ENCODE measurements around the gene PGAP3.
"Not testable (repeated sequence)": the region's sequence is repeated elsewhere in the genome, so short reads cannot be mapped to it uniquely, and the experiment has no call there.

PGAP3 gene

DNA sequence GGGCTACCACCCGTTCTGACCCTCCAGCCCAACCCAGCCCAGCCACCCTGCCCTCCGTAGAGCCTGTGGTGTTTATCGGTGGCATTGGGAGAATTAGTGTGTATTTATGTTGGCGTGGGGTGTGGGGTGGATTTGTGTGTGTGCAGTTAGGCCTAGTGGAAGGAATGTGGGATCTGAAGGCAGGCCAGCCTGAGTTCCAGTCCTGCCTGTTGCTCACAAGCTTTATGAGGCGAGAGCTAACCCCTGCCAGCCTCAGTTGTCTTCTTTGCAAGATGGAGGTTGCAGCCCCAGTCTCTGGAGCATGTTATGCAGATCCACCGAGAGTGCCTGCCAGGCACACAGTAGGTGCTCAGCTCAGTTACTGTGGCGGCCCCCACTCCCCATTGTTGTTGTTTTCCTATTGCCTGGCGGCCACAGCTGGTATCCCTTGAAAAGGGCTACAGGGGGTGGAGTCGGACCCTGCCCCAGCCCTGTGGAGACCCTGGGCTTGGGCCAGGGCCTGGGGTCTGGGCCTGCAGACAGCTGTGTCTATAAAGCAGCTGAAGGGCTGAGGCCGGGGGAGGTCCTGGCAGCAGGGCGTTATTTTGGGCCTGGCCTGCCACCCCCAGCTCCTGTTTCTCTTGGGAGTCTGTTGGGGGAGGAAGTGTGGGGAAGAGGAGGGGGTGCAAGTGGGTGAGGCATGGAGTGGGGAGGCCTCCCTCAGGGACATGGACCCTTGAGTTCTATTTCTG lies 17.1 kb upstream of the PGAP3 start:
- ATAC-seq = no peak
- Mint-ChIP-seq H3K4me1 (peaks cover 35% of the 10 kb centered on the region), H3K4me3 (no peak overlapping the region)

DNA sequence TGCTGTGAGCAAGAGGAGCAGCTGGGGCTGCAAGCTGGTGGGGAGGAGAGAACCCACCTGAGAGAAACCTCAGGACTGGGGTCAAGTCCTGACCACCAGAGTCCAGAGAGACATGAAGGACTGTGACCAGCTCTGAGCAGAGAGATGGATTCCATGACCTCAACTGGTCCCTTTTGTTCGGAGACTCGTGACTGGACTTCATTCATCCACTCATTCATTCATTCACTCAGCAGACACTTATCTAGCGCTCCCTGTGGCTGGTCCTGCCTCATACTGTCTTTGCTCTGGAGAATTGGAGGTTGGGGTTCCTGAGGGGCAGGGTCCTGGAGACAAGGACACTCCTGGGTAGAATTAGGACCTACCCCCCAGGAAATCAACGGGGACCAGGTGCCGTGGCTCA lies 16.1 kb upstream of the PGAP3 start:
- no peak for DNase-seq
- no peak overlapping the region for H3K27ac Mint-ChIP-seq

More for the DNA sequence above, 17.1 kb upstream of the PGAP3 start:
- DNase-seq = no peak
- no peaks in the 10 kb centered on the region for H3K9me3 Mint-ChIP-seq
- peaks cover 35% of the 10 kb centered on the region for H3K27me3 Mint-ChIP-seq
- H3K27ac Mint-ChIP-seq = no peak overlapping the region

DNA sequence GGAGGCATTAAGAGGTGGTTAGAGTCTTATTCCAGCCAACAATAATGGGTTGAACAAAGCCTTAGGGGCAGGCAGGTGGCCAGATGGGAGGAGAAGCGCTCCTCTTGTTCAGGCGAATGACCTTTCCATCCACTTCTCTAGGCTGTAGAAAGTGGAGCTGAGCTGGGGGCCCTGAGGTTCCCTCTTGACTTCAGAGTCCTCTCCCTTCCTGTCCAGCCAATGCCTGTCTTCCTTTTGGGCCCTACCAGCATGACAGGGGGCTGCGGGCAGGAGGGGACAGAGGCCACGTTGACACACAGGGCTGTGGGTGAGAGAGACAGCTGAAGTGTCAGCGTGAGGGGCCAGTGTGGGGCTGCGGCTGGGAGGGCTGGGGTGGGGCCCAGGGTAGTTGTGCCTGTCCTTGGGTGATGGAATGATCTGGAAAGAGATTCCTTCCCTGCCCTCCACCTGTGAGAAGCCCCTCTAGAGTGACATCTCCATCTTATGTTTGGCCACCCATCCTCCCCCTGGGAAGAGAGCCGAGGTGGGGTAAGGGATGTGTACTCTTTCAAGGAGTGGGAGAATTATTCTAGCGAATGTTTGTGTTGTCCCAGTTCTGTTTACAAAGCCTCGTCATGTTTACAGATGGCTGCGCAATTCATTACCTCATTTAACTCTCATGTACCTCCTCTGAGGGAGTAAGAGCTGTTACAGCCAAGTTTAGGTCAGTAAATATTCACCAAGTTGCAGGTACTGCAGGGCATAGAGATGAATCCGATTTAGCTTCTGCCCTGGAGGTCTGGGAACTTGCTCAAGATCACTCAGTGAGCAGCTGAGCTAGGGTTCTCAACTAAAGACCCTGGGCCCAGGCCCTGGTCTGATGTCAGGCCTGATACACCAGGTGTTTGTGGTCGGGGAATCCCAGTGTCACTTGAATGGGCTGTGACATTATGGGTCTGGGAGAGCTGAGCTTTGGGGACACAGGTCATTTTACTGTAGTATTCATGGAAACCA lies 15.3 kb upstream of the PGAP3 start:
- H3K4me1 Mint-ChIP-seq = peaks cover 42% of the 10 kb centered on the region
- ATAC-seq (peak; percentile 71), DNase-seq (no peak)
- peaks cover 53% of the 10 kb centered on the region for H3K27me3 Mint-ChIP-seq
- no peaks in the 10 kb centered on the region for H3K9me3 Mint-ChIP-seq
- H3K4me3 Mint-ChIP-seq = no peak overlapping the region
- H3K27ac Mint-ChIP-seq = no peak overlapping the region

More for the DNA sequence above, 16.1 kb upstream of the PGAP3 start:
- Mint-ChIP-seq H3K4me3 (no peak overlapping the region), H3K27me3 (peaks cover 46% of the 10 kb centered on the region), H3K9me3 (no peaks in the 10 kb centered on the region), H3K4me1 (peaks cover 42% of the 10 kb centered on the region)
- no peak for ATAC-seq

DNA sequence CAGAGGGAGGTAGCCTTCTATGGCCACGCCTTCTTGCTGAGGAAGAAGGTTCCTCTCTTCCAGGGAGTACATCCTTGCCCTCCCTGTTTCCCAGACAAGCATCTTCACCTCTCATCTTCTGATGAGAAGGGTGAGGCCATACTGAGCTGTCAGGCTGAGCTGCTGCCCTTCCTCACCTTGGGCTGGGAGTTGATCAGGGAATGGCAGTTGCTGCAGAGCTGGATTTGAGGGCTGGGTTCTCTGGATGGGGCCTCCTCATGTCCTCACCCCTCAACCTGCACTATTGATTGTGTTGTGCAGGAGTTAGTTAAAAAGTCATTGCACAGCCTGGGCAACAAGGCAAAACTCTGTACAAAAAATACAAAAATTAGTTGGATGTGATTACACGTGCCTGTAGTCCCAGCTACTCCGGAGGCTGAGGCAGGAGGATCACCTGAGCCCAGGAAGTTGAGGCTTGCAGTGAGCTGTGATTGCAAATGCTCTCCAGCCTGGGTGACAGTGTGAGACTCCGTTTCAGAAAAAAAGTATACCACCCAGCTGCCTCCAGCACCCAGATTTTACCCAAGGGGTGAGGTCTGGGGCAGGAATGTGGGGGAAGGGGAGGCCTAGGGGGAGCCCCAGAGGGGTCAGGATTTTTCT lies 14.0 kb upstream of the PGAP3 start:
- ATAC-seq (no peak), DNase-seq (no peak)
- Mint-ChIP-seq H3K27me3 (peaks cover 55% of the 10 kb centered on the region), H3K4me1 (peaks cover 34% of the 10 kb centered on the region), H3K4me3 (no peak overlapping the region), H3K27ac (no peak overlapping the region), H3K9me3 (no peaks in the 10 kb centered on the region)

DNA sequence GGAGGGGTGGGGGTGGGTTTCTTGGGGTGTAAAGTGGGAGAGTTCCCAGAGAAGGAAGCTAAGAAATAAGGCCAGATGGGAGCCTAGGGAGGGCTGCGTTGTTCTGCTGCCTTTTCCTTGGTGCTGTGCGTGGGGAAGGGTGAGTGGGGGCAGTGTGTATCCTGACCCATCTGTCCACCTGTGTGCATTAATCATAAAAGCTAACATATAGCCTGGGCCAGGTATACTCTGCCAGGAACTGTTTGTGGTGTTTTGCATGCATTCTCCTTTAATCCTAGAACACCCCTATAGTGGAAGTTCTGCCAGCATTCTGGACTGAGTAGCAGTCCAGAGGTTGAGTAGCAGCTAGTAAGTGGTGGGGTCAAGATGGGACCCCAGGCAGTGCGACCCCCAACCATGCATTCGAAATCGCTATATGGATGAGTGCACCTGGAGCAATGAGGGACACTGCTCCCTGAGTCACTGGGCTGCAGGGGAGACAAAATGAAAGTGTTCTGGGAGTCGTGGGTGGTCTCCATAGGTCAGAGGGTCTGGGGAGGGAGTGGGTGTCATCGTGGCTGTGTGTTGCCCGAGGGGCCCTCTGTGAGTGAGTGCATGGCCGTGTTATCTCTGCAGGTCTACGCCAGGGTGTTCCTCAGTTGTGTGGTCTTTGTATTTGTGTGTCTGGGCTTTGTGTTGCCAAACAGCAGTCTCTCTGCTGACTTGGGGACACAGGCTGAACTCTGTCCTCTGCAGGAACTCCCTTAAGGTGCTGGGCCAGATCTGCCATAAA lies 13.3 kb upstream of the PGAP3 start:
- H3K9me3 Mint-ChIP-seq = no peaks in the 10 kb centered on the region
- no peak overlapping the region for H3K4me3 Mint-ChIP-seq
- ATAC-seq (no peak), DNase-seq (no peak)
- H3K4me1 Mint-ChIP-seq = peaks cover 27% of the 10 kb centered on the region
- no peak overlapping the region for H3K27ac Mint-ChIP-seq
- H3K27me3 Mint-ChIP-seq = peaks cover 55% of the 10 kb centered on the region

DNA sequence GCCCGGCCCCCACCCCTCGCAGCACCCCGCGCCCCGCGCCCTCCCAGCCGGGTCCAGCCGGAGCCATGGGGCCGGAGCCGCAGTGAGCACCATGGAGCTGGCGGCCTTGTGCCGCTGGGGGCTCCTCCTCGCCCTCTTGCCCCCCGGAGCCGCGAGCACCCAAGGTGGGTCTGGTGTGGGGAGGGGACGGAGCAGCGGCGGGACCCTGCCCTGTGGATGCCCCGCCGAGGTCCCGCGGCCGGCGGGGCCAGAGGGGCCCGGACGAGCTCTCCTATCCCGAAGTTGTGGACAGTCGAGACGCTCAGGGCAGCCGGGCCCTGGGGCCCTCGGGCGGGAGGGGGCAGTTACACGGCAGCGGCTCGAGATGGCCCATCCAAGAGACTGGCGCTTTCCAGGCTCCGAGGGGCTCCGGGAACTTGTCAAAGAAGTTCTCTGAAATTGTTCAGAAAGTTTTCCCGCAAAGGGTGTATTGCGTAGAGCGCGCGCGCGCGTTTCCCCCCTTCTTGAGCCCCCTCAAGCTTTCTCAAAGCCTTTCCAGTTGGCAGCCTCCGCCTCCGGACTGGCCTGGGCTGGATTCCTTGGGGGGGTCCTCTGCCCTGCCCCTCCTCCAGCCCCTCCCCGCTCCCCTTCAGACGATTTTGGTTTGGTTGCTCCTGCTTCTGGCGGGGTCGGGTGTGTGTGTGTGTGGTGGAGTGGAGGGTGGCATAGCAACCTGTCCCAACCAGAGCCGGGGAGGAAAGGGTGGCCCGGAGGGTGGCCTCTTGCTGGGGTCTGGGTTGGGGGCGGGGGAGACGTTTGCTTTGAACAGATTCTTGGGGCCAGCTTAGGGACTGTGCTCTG lies 12.5 kb upstream of the PGAP3 start:
- Mint-ChIP-seq H3K4me1 (peaks cover 27% of the 10 kb centered on the region), H3K27ac (no peak overlapping the region), H3K4me3 (no peak overlapping the region), H3K27me3 (peaks cover 55% of the 10 kb centered on the region), H3K9me3 (no peaks in the 10 kb centered on the region)
- no peak for DNase-seq
- peak; percentile 42 for ATAC-seq

DNA sequence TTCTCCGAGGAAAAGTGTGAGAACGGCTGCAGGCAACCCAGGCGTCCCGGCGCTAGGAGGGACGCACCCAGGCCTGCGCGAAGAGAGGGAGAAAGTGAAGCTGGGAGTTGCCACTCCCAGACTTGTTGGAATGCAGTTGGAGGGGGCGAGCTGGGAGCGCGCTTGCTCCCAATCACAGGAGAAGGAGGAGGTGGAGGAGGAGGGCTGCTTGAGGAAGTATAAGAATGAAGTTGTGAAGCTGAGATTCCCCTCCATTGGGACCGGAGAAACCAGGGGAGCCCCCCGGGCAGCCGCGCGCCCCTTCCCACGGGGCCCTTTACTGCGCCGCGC lies 11.9 kb upstream of the PGAP3 start, which contains the start of gene ERBB2:
Gene ERBB2, plus strand, starts transcription at position 247 of the 330 bp plus-strand sequence. CDS start 175 bp downstream, outside the sequence.
- DNase-seq = no peak
- Mint-ChIP-seq H3K27me3 (peaks cover 55% of the 10 kb centered on the region), H3K4me3 (peak within 1 kb of the TSS; percentile 48 to 49), H3K4me1 (peaks cover 27% of the 10 kb centered on the region), H3K9me3 (no peaks in the 10 kb centered on the region), H3K27ac (no peak within 1 kb of the TSS)
- ATAC-seq = no peak

DNA sequence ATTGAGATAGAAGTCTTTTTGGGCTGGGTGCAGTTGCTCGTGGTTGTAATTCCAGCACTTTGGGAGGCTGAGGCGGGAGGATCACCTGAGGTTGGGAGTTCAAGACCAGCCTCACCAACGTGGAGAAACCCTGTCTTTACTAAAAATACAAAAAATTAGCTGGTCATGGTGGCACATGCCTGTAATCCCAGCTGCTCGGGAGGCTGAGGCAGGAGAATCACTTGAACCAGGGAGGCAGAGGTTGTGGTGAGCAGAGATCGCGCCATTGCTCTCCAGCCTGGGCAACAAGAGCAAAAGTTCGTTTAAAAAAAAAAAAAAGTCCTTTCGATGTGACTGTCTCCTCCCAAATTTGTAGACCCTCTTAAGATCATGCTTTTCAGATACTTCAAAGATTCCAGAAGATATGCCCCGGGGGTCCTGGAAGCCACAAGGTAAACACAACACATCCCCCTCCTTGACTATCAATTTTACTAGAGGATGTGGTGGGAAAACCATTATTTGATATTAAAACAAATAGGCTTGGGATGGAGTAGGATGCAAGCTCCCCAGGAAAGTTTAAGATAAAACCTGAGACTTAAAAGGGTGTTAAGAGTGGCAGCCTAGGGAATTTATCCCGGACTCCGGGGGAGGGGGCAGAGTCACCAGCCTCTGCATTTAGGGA lies 11.4 kb upstream of the PGAP3 start:
- H3K4me3 Mint-ChIP-seq = peak overlapping the region; percentile 48 to 49
- H3K4me1 Mint-ChIP-seq = peaks cover 27% of the 10 kb centered on the region
- not testable (repeated sequence) for H3K27ac Mint-ChIP-seq, DNase-seq, ATAC-seq, H3K9me3 Mint-ChIP-seq
- peaks cover 55% of the 10 kb centered on the region for H3K27me3 Mint-ChIP-seq

DNA sequence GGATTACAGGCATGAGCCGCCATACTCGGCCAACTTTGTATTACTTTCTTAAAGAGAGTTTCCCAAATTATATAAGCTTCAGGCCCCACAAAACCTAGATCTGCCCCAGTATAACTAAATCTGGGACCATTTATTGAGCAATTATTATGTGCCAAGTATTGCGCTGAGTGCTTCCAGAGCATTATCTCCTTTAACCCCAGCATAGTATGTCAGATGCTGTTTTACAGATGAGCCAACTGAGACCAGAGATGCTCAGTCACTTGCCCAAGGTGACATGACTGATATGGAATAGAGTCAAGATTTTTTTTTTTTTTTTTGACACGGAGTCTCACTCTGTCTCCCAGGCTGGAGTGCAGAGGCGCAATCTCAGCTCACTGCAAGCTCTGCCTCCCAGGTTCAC lies 10.1 kb upstream of the PGAP3 start:
- Mint-ChIP-seq H3K27me3 (peaks cover 49% of the 10 kb centered on the region), H3K27ac (no peak overlapping the region), H3K4me3 (no peak overlapping the region), H3K4me1 (peaks cover 18% of the 10 kb centered on the region), H3K9me3 (no peaks in the 10 kb centered on the region)
- DNase-seq = no peak
- no peak for ATAC-seq

DNA sequence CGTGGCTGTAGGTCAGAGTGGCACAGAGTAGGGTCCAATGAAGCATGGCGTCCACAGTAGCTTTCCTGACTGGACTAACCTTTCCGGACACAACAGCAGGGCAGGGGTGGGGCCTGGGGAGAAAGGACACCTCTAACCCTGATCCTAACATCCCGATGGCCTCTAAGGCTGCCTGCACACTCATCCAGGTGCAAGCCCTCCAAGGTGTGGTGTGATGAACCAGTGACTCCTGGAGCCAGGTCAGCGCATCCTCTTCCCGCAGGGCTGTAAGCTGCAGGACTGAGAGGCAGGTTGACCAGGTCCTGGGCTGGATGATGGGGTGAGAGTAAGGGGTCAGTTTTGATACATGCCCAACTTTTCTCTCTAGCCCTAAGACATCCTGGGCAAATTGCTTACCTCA lies 8.9 kb upstream of the PGAP3 start:
- Mint-ChIP-seq H3K27me3 (peaks cover 37% of the 10 kb centered on the region), H3K4me1 (peaks cover 18% of the 10 kb centered on the region), H3K9me3 (no peaks in the 10 kb centered on the region), H3K27ac (no peak overlapping the region), H3K4me3 (no peak overlapping the region)
- ATAC-seq = no peak
- no peak for DNase-seq

DNA sequence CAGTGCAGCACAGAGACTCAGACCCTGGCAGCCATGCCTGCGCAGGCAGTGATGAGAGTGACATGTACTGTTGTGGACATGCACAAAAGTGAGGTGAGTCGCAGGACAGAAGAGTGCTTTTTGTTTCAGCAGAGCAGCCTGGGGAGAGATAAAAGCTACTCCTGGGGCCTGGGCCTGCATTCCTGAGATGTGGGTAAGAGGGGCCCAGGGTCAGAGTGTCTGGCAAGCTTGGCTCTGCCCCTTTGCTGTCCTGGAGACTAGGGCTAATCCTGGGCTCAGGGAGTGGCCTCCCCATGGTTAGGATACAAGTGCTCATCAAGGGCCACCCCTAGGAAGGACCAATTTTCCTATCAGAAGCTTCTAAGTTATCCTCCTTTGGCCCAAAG lies 7.2 kb upstream of the PGAP3 start:
- Mint-ChIP-seq H3K4me3 (no peak overlapping the region), H3K27ac (no peak overlapping the region), H3K27me3 (peaks cover 21% of the 10 kb centered on the region), H3K4me1 (peaks cover 8% of the 10 kb centered on the region), H3K9me3 (no peaks in the 10 kb centered on the region)
- DNase-seq = no peak
- ATAC-seq = no peak

DNA sequence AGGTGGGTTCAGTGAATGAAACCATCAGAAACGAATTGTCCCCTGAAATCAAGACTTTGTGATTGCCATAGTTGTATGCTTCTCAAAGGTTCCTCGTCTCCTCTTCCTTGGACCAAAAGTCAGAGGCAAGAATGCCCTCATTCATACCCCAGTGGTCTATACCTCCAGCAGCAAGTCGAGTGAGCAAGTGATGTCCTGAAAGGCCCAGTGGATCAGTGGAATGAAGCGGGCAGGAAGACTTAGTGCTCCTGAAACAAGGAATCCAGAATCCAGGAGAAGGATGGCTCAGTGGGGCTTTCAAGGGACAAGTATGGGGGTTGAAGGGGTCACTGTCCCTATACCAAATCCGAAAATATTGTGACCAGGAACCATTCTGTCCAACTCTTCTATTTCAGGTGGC lies 6.7 kb upstream of the PGAP3 start:
- Mint-ChIP-seq H3K4me1 (peaks cover 3% of the 10 kb centered on the region), H3K27ac (no peak overlapping the region), H3K4me3 (no peak overlapping the region), H3K27me3 (peaks cover 16% of the 10 kb centered on the region), H3K9me3 (no peaks in the 10 kb centered on the region)
- ATAC-seq = no peak
- no peak for DNase-seq

DNA sequence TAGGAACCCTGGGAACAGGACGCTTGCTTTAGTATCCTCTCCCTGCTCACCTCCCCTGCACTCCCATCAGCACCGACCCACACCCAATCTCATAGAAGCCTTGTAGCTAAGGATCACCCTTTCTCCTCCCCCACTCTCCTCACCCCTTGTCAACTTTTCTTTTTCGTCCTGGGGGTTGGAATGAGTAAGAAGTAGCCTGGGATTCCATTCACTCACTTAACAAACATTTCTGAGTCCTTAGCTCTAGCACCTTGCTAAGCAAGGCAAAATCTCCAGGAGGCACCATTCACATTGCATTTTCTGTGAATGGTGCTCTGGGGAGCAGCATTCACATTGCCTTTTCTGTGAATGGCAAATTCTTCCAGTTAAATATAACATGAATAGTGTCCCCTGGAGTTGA lies 1.1 kb upstream of the PGAP3 start:
- peaks cover 18% of the 10 kb centered on the region for H3K4me1 Mint-ChIP-seq
- DNase-seq (no peak), ATAC-seq (no peak)
- peaks cover 0 to 9% of the 10 kb centered on the region in 2 donors for H3K9me3 Mint-ChIP-seq
- peak overlapping the region in 1 of 2 donors; percentile 86 for H3K27ac Mint-ChIP-seq
- H3K27me3 Mint-ChIP-seq = no peaks in the 10 kb centered on the region
- peak overlapping the region; percentile 87 to 97 for H3K4me3 Mint-ChIP-seq

DNA sequence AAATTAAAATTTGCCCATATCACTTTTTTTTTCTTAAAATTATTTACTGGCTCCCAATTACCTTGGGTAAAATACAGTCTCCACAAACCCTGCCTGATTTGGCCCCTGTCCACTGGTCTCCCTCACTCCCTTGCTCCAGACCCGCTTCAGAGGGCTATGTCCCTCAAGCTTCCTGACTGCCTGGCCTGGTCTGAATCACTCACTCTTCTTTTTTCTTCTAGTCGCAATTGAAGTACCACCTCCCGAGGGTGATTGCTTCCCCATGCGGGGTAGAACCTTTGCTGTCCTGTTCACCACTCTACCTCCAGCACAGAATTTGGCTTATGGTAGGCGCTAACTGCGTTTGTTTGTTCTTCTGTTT lies 598 bp upstream of the PGAP3 start:
- no peaks in the 10 kb centered on the region for H3K27me3 Mint-ChIP-seq
- H3K9me3 Mint-ChIP-seq = peaks cover 0 to 9% of the 10 kb centered on the region in 2 donors
- DNase-seq (no peak), ATAC-seq (no peak)
- H3K4me1 Mint-ChIP-seq = peaks cover 18% of the 10 kb centered on the region
- peak overlapping the region; percentile 89 to 96 for H3K27ac Mint-ChIP-seq
- peak overlapping the region; percentile 87 to 97 for H3K4me3 Mint-ChIP-seq
